Endometrium (tissue), 2 donors: Measurements from ENCODE around the gene ATL3.
"Not testable (repeated sequence)": the region's sequence is repeated elsewhere in the genome, so short reads cannot be mapped to it uniquely, and the experiment has no call there.

ENCODE experiments used
- FAIRE-seq: peaks from 2 replicates; lab custom pipeline; 2012; peaks lifted over from hg19 to GRCh38; lab: Jason Lieb, UNC
- donor health status: control.
- donor health status: control.

Gene ATL3, protein sequence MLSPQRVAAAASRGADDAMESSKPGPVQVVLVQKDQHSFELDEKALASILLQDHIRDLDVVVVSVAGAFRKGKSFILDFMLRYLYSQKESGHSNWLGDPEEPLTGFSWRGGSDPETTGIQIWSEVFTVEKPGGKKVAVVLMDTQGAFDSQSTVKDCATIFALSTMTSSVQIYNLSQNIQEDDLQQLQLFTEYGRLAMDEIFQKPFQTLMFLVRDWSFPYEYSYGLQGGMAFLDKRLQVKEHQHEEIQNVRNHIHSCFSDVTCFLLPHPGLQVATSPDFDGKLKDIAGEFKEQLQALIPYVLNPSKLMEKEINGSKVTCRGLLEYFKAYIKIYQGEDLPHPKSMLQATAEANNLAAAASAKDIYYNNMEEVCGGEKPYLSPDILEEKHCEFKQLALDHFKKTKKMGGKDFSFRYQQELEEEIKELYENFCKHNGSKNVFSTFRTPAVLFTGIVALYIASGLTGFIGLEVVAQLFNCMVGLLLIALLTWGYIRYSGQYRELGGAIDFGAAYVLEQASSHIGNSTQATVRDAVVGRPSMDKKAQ

GRCh38 chr11:63671322-63672155, at the start of gene ATL3:
Gene ATL3, minus strand, starts transcription at chr11:63671376. Its CDS starts 41 bp downstream, at chr11:63671335.
- FAIRE-seq, result no peak

DNA sequence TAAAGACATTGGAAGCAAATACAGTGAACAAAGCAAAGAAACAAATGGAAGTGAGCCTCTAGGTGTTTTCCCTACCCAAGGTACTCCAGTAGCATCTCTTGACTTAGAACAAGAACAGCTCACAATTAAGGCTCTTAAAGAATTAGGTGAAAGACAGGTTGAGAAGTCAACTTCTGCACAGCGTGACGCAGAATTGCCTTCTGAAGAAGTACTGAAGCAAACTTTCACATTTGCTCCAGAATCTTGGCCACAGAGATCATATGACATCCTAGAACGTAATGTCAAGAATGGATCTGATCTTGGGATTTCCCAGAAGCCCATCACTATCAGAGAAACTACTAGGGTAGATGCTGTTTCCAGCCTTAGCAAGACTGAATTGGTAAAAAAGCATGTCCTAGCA, 49.4 kb upstream of the ATL3 start:
- no peak for FAIRE-seq

GRCh38 chr11:63719987-63720386, 48.8 kb upstream of the ATL3 start:
- no peak for FAIRE-seq

DNA sequence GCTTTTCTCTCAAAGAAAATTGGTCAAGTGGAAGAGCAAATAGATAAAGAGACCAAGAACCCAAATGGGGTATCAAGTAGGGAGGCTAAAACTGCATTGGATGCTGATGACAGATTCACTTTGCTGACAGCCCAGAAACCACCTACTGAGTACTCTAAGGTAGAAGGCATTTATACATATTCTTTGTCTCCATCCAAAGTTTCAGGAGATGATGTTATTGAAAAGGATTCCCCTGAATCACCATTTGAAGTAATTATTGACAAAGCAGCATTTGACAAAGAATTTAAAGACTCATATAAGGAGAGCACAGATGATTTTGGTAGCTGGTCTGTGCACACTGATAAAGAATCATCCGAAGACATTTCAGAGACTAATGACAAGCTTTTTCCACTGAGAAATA, 47.8 kb upstream of the ATL3 start:
- FAIRE-seq, result no peak

- FAIRE-seq, result no peak
Observed at GRCh38 chr11:63716046-63716445, 44.9 kb upstream of the ATL3 start.

GRCh38 chr11:63713766-63714165, 42.6 kb upstream of the ATL3 start:
- FAIRE-seq, result no peak

DNA sequence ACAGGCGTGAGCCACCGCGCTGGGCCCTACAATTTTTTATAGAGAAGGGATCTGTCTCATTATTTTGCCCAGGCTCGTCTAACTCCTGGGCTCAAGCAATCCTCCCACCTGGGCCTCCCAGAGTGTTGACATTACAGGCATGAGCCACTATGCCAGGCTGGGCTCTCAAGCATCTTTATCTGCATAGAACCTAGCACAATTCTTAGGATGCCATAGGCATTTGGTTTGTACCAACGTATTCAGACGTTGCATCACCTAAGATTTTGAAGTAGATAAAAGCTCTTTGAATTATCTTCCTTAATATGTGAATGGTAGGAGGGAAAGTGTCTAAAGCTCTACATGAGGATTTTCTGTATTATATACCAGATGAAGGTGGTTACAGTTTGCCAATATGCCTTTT, 40.7 kb upstream of the ATL3 start:
- FAIRE-seq, result no peak

DNA sequence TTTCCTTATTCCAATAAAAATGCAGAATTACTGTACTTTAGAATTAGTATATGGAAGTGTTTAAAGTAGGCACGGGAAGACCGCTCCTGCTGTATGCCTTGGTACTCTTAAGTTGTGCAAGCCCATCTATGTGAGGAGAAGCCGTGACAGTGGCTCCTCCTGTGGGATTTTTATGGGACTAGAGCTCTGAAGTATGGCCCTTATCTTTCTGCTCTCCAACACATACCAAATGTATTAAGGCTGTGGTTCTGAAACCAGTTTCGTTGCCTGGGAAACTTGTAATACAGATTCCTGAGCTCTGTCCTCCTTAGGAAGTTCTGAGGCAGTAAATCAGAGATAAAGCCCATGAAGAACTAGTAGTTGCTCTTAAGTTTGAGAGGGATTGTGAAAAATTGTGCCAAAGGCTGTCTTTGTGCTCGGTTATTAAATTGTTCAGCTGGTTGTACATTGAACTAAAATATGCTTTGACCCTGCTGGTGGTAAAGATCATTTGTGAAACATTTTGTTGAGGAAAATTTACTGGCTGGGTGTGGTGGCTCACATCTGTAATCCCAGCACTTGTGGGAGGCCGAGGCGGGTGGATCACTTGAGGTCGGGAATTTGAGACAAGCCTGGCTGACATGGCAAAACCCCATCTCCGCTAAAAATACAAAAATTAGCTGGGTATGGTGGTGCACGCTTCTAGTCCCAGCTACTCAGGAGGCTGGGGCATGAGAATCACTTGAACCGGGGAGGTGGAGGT, 39.5 kb upstream of the ATL3 start:
- no peak for FAIRE-seq

DNA sequence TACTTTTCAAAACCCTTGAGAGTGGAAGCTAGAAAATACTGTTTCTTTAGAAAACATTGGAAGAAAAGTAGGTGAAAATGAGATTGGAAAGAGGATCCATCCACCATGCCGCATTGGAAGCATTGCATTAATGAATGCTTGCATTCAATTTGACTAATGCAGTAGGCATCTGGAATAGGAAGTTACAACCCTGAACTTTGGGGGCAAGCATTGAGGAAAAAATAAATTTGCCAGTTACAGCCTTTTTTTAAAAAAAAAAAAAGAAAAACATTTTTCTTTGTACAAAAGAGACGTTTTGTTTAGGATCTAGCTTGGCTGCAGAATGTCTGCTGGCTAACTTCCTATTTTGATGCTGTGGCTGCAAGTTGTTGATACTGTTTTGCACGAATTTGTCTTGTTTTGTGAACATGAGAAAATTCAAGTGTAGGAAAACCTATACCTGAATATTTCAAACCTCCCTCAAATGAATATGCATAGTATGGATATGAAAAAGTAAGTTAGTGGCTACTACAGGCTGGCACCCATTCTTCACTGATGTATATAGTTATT, 38.2 kb upstream of the ATL3 start:
- no peak for FAIRE-seq

- FAIRE-seq, result no peak
Observed at GRCh38 chr11:63708764-63709163, 37.6 kb upstream of the ATL3 start.

GRCh38 chr11:63705526-63705925, 34.4 kb upstream of the ATL3 start:
- no peak for FAIRE-seq

DNA sequence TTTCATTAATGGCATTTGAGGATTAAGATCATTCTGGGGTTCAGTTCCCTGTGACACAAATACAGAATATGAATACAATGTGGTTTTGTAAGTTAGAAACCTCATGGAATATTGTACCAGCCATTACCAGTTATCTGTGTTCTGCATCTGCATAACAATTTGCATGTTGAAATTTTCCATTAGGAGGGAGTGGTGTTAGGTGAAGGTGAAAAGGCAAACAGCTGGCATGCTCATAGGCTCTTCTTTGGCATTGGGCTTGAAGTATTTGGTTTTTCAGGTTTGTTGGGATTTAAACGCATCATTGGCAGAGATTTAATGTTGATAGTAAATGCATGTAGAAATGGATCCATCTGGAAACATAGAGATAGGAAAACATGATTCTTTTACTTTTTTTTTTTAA, 28.7 kb upstream of the ATL3 start:
- FAIRE-seq, result no peak

- no peak for FAIRE-seq
Observed at GRCh38 chr11:63698976-63699733, 28.0 kb upstream of the ATL3 start.

DNA sequence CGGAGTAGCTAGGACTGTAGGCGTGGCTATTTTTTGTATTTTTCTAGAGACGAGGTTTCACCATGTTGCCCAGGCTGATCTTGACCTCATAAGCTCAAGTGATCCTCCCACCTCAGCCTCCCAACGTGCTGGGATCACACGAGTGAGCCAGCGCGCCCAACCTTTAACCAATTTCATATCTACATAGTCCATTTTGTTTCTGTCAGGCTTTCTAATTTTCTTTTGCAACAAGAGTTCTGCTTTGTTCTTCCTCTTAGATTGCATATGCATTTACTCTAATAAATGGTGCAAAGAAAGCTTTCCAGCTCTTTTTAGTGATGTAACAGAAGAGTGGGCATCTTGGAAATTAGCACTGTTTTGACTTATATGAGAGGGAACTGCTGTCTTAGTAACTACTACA, 23.4 kb upstream of the ATL3 start:
- FAIRE-seq, result no peak

DNA sequence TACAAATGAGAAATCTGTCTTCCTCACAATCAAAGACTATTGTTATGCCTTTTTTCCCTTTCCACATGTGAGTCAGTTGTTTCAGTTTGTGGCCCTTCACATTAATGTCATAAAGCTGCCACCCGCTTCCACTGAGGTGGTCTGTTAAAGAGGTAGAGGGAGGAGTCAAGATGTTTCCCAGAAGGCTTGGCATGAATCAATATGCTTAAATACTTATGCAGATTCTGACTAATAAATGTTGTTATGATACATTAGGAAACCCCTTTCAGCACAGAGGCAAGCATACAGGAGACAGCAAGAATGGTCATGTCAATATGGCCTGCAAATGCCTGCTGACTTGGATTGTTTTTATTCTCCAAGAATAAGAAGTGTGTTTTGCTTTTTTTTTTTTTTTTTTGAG, 16.7 kb upstream of the ATL3 start:
- no peak for FAIRE-seq

DNA sequence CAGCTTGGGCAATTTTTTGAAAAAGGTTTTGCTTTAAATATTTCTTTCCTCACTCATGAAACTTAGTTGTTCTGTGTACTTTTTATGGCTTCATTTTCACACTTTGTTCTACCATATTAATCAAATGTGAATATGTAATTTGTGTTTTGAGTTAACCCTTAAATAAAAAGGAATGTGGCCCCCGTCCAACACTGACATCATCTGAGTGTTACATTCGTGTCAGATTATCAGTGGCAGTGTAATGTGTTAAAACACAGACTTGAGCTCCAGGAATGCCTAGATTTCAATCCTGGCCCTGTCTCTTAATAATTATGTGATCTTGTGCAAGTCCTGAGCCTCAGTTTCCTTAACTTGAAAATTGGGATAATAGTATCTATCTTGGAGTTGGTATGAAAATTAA, 15.8 kb upstream of the ATL3 start:
- no peak for FAIRE-seq

DNA sequence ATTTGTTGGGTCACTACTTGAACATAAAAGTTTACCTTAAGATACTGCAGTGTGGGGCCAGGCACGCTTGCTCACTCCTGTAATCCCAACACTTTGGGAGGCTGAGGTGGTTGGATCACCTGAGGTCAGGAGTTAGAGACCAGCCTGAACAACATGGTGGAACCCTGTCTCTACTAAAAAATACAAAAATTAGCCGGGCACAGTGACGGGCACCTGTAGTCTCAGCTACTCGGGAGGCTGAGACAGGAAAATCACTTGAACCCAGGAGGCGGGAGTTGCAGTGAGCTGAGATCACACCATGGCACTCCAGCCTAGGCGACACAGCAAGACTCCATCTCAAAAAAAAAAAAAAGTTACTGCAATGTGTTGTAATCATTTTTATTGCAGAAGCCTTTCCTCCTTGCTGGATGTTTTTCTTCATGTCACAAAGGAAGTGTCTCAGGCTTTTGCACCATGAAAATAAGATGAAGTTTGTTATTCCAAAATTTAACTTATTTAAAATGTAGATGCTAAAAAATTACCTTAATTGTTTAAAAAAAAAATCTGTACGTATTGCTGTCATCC, 14.1 kb upstream of the ATL3 start:
- FAIRE-seq, result not testable (repeated sequence)

- FAIRE-seq, result no peak
Observed at GRCh38 chr11:63683133-63683991, 12.2 kb upstream of the ATL3 start.

GRCh38 chr11:63682066-63683021, 11.2 kb upstream of the ATL3 start:
- no peak for FAIRE-seq
